NOMO-1 treated with dmso at 0.1 percent for 144 hours (cell line): ENCODE data around the gene ACO1.

ENCODE experiments used
- DNase-seq: peaks from one replicate; lab custom pipeline; 2025; ENCODE audit not compliant: unreplicated experiment; lab: John Stamatoyannopoulos, UW

The ACO1 gene

DNA sequence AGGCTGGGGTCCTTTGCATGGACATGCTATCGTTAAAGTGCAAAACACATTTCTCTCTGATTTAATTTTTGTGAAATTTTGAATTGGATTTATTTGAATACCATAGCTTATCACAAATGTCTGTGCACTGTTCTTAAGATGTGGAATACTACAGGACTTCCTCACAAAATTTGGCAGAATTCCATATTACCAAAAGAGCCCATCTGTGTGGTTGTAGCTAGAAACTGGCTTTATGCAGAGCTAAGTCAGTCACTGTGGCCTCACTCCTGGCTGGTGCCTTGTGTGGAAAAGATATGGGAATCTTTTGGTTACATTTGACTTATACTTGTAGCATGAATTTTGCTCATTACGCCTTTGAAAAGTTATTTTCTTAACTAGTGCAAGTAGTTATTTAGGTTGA is 35.5 kb downstream of the ACO1 start:
- no peak for DNase-seq

DNA sequence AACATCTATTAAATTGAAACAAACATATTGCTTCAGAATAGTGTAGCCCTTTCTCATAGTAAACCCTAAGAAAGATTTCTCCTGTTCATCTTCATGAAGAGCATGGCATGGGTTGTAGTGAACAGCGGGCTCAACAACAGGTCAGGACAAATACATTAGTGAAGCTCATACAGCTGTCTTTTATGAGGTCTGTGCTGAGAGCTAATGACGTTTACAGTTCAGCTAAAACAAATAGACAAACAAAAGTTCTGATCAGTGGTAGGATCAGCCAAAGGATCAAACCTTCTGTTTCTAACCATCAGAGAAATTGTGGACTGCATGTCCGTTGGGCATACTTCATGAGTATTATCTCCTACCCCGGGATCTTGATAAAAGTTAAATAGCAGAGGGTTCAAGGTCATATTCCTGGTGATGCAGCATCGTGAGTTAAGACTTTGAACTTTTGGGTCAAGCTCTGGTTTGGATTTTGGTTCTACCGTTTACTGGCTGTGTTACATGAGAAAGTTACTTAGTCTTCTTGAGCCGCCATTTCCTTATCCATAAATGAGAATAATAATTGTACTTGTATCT is 37.9 kb downstream of the ACO1 start:
- no peak for DNase-seq

DNA sequence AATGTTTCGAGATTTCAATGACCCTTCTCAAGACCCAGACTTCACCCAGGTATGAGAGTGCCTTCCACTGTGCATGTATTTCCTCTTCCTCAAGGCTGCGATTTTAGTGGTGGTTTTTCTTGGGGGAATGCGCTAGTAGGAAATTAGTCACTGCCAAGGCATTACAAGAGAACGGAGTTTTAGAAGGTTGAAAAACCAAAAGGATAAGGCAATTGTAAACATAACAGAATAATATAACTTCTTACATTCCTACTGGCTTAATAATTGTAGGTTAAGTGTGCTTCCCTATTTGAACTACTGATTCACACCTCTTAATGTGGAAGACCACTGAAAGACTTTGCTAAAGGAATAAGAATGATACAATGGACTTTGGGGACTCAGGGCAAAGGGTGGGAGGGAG is 38.9 kb downstream of the ACO1 start:
- no peak for DNase-seq

DNA sequence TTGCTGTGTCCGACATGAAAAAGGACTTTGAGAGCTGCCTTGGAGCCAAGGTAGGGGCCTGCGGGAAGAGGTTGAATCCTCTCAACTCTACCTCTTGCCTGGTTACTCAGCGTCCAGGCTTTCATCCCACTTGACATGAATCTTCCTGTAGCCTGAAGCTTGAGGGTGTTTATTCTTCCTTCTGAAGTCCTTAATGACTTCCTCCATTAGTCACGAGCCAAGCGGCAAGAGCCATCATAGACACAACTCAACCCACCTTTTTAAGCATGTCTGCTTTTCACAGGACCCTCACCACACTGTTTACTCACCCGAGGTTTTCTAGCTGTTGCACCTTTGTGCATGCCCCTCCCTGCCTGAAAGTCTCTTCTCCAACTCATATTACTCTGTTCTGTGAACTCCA is 40.2 kb downstream of the ACO1 start:
- DNase-seq: no peak

DNA sequence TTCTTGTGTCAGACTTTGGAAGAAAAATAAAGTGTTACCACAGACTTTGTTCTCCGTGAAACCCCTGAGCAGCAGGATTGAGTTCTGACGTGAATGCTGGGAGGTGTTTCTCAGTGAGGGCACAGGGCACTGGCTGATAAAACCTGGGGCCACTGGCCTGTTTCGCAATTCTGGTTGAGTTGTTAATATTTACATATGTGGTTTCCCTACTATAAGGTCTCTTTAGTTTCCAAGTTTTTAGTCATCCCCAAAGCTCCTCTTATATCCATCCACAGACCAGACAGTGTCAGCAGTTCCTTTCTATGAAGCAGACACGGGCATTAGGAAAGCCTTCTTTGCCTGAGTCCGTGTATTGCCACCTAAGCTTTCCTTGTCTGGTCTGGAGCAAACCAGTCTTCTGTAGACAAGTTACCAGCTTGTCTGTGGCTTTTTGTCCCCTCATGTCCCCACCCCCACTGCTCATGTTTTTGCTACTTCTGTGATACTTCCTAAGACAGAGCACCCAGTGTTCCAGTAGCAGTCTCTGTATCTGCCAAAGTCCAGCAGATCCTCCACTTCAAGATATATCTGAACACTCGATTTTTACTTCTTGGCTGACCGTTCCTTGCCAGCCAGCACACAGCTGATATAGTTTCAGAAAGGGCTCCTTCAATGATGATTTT is 42.0 kb downstream of the ACO1 start:
- DNase-seq: no peak

DNA sequence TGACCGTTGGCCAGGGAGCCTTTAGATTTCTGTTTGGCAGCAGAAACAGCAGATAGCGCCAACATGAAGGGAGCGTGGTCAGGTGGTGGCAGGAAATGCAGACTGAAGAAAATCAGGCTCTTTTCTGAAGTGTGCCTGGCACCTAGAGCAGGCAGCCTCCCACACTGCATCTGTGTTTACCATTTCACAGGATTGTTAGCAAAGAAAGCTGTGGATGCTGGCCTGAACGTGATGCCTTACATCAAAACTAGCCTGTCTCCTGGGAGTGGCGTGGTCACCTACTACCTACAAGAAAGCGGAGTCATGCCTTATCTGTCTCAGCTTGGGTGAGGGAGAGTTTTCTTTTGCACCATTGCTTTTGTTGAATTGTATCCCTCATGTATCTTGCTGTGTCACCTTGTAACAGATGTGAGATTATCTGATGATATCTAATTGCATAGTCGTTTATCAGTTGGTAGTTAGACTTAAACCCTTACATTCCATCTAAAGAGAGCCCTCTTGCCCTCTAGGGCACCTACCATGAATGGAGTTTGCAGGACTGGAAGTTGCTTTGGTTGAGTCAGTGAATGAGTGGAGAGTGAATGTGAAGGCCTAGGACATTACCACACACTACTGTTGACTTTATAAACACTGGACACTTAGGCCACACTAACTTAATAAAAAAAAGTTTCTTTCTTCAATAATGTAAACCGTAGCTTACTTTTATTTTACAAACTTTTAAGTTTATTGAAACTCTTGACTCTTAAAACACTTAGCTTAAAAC is 42.8 kb downstream of the ACO1 start:
- no peak for DNase-seq

DNA sequence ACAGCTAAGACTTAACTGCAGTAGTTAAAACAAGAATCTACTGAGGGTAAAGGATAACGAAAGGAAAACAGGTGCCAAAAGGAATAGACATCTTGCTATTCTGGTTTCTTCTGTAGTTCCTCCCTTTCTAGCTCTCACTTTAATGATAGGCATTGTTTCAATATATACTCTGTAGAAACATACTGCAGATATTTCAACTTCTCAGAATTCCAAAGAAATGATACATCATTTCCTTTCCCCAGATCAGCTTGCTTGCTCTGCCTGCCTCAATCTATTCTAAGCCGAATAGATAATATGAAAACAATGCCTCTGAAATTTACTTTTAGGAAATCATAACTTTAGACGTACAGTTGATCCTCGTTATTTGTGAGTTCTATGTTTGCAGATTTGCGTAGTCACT is 46.3 kb downstream of the ACO1 start:
- DNase-seq: no peak

DNA sequence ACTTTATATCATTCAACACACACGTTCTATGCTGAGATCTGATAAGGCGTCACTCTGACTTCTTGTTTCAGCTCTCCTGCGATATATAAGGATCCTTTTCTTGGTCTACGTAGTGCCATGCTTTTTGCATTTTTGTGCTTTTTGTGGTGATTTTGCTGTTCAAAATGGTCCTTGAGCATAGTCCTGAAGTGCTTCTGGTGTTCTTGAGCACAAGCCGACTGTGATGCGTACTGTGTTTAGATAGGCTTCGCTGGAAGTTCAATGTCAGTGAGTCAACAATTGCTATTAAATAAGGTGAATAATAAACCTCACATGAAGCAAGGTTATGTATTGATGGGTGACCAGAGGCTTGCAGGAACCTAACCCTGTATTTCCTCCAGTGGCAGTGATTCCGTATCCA is 46.8 kb downstream of the ACO1 start:
- no peak for DNase-seq

DNA sequence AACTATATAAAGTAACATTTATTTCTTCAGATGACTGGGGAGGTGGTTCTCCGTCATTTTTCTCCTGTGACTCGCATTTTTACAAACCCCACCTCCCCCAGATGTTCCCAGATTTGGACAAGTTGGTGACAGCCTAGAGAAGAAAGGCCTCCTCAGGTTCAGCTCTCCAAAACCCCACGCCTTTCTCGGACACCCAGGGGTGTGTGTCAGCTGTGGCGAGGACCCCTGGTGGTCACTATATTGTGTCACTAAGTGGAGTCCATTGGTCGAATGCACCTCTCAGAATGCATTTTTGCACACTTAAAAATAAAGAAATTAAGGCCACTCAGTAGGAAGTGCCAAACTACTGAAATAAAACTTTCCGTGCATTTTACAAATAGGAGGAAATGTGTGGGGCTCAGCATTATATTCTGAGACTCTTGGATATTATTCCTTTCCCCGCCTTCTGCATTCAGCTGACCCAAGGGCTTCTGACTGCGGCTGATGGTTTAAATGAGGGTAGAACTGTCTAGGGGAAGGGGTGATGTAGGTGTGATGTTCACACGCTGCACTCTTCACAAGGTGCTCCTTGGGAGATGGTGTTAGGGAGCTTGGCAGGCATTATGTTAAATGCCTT is 47.6 kb downstream of the ACO1 start:
- DNase-seq: no peak

DNA sequence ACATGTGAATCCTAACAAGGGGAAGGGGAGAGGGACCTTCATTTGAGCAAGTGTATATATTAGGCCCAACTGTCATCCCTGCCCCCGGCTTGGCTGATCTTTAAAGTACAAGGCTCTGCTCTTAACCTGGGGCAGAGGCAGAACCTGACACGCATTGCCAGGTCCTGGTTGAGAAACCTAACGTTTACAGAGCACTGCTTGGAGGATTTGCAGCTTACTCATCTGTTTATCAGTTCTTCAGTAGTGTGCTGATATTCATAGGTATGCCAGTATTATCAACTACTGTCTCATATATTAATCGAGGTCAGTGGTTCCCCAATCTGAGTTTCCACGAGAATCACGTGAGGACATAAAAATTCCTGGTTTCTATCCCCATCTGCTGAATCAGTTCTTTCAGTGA is 50.4 kb downstream of the ACO1 start:
- DNase-seq: no peak

DNA sequence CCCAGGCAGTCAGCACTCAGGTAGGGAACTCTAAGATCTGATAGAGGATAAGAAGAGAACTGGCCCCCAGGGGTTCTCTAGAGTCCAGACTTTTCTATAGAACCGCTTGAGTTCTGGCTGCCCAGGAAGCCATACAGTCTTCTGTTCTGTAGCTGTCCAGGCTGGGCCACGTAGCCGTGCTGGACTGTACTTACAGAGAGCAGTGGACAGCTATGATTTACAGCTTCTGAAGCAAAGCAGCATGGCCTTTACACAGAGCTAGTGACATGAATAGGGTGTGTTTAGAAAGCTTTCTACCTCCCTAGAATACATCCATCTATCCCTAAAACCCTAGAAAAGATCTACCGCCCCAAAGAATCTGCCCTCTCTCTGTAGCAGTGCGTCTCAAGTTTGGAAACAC is 57.2 kb downstream of the ACO1 start:
- DNase-seq: no peak

DNA sequence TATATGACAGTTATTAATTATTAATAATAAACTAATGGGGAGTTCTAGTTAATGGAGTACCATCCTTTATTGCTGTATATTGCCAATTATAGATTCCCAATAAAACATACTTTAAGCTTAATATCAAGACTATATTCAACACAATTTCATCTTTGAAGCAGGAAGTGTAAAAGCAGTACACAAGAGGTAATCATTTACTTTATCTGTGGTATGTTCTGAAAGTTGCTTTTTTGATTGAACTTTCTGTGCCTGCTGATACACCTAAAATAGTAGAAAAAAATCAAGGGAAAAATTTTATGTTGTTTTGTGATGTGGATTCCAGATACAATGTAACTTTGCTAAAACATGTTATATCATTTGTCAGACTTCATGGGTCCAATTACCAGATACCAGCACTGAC is 58.0 kb downstream of the ACO1 start:
- no peak for DNase-seq

DNA sequence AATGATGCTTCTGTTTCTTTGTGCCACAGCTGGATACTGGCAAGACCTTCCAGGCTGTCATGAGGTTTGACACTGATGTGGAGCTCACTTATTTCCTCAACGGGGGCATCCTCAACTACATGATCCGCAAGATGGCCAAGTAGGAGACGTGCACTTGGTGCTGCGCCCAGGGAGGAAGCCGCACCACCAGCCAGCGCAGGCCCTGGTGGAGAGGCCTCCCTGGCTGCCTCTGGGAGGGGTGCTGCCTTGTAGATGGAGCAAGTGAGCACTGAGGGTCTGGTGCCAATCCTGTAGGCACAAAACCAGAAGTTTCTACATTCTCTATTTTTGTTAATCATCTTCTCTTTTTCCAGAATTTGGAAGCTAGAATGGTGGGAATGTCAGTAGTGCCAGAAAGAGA is 65.5 kb downstream of the ACO1 start:
- no peak for DNase-seq

DNA sequence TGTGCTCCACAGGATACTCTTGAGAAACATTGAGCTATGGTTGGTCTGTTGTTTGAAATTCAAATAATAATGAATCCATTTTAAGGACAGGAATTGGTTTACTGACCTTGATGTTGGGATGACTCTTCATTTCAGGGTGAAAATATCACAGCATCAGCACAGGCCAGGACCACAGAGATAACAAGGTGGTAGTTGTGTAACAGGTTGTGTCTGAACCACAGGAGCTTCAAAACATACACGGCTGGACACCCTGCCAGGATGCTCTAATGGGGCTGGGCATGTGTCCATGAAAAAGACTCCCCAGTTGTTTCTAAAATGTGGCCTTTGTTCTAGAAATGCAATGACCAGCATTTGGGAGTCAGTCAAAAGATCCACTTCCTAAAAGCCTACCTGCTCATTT is 69.8 kb downstream of the ACO1 start:
- DNase-seq: no peak

DNA sequence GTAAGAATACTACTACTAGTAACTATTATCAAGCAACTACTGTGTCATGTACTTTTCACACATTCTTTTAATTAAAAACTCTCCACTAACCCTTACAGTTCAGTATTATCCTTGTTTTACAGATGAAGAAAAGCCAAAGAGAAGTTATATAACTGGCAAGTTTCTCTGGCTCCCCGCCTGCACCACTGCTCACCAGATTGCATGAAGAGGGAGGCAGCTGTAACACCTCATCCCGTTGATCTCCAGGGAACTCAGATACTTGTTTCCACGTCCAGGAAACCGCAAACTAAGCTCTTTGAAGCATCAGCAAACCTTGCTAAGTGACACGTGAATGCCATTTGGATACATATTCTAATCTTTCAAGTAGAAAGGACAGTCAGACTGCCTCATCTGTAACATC is 71.3 kb downstream of the ACO1 start:
- no peak for DNase-seq

DNA sequence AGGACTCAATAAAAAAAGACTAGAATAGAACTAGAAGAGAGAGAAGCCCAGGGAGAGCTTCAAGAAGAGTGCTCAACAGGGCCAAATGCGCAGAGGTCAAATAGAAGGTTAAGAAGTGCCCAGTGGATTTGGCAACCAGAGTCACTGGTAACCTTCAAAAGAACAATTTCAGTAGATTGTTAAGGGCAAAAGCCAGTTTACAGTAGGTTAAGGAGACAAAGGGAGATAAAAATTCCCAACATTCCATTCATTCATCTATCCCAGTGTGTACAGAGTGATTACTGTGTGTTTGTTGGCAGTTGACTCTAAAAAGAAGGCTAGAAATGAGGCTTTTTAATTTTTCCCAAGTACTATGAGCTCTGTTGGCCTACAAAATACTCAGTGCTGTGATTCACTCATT is 72.1 kb downstream of the ACO1 start:
- no peak for DNase-seq

DNA sequence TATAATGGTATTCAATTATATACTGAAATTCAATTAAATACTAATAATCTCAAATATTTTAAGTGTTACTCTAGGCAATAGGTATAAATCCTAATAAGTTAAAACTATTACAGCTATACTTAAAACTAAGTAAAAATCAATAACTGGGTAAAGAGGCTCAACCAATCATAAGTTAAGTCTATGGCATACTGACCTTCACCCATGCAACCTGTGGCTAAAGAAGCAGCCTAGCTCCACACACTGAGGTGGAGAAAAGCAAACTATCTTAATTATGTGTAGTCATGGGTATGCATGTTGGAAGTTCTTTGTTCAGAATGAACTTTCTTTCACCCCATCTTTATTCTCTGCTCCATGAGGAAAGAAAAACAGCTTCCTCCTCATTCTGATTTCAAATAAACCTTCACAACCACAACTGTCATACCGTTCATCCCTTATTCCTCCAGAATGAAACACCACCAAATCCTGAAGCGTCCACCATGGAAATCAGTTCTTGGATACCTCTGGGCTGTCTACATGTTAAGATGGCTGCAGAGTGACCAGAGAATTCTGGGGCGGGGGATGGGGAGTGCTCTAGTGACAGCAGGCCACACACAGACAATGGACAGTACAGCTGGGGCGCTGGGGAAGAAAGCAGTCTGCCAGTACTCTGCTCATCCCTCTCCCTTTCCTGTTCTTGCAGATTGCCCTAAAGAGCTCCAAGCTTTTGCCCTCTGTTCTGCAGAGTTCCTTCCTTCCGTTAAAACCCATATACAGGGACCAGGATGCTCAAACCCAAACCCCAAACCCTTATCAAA is 79.3 kb downstream of the ACO1 start:
- DNase-seq: no peak

DNA sequence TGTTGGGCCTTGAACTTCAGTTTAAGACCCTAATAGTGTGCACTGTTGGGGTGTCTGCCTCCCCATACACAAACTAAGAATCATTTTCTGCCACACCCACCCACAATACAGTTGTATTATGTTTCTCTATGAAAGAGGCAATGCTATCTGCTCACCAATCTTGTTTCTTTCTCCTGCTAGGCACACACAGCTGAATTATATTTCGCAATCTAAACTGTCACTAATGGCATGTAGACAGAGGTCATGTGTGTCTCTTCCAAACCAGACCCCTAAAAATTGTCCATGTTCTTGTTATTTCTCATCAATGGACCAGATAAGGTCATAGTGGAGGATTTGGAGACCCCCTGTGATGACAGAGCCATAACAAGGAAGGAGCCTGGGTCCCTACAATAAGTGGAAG is 84.3 kb downstream of the ACO1 start:
- no peak for DNase-seq

DNA sequence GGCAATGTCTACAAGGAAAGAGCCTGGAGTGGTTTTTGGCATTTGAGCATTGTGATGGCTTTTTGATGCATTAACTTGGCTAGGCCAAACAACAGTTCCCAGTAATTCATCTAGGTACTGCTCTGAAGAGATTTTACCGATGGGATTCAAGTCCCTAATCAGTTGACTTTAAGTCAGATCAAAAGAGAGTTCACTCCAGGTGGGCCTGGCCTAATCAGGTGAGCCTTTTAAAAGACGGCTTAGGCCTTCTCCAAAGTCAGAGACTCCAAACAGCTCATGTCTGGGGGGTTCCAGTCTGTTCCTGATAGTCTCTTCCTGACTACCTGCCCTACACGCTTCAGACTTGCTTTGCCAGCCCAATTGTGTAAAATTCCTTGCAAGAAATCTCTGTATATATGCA is 87.9 kb downstream of the ACO1 start:
- no peak for DNase-seq

DNA sequence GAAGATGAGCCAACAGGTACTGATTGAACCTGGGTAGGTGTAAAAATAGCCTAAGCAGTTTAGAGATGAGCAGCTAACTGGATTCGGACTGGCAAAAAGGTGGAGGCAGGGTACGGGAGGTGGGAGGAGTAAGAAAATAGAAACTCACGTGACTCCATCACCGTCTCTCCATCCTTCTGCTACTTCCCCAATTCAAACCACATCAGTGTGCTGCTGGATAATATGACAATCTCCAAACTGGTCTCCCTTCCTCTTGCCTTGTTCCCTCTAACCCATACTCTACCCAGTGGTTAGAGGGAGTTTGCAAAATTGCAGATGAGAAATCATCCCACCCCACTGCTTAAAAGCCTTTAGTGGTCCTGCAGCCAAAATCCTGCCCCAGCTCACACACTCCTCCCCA is 98.9 kb downstream of the ACO1 start:
- DNase-seq: no peak

DNA sequence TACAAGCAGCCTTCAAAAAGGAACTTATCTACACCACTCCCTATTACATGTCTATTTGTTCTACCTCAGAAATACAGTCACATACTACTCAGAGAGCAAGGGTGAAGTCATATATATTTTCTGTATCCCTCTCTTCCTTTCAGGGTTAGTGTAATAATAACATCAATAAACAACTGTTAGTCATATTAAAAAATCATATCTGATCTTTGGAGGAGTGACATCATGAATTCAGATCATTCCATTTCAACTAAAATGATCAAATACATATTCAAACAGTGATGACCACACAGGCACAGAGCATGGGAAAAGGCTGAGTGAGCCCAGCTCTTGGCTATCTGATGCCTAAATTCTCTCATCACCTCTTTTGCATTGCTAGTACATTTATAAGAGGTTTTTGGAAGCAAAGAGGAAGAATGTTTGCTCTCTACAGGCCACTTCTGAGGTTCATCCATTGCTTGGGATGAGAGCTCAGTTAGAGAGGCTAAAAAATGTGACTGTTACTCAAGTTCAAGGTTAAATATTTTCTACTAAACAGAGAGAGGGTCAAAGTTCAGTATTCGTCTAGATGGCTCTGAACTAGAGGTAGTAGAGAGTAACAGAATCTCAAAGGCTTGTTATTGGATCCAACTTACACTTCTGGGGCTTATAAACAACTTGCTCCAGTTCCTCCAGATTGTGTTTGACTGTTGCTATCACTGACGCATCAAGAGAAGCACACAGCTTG is 102.6 kb downstream of the ACO1 start:
- no peak for DNase-seq
